ENCODE results near the gene SIGLEC1.

SIGLEC1 gene

GRCh38 chr20:3712279-3712873, at the start of gene SIGLEC1:
Gene SIGLEC1 (minus strand): TSS chr20:3712600. CDS start chr20:3707128, 5,472 bp downstream.
- DNase-seq (ENCODE audit: low read depth), result no peak

DNA sequence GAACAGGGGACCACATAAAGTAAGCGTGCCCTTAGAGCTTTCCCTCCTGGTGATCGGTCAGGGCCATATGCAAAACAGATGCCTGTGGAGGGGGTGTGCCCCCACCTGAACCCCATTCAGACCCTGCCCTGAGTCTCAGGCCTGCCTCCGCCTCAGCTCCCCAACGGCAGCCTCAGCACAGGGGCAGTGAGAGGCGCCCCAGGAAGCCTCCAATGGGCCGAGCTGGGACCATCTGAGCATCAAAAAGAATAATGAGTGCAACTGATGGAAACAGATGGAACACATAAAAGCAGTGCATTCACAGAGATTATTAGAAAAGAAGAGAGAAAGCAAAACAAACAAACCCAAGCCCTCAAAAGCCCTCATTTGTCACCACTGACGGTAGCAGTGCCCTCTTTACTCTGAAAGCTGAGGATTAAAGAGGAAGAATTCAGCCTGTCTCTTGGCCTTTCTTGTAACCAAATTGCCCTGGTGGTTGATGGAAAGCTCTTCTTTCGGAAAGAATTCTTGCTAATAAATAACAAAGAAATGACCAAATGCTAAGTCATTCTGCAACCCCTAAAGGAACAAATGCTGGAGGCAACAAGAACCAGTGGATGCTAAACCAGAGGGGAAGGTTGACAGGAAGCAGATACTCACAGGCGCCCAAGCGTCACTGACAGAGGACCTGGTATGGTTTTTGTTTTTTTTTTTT, 48.4 kb upstream of the SIGLEC1 start:
- no peak for DNase-seq (ENCODE audit: low read depth)

DNA sequence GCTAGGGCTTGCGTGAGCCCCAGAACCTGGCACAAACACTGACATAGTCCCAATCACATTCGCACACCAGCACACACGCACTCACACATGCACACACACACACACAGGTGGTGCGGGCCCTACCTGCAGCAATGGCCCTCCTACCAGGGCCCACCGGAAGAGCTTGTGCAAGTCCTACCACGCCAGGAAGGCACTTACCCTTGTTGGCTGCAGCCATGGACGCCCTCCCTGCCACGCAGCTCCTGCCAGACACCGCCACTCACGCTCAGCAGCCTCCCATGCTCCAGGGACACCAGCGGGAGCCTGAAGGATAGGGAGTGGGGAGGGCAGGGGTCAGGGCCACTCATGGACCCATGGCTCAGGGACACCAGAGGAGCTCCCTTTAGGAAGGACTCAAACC, 47.5 kb upstream of the SIGLEC1 start:
- no peak for DNase-seq (ENCODE audit: low read depth)

DNA sequence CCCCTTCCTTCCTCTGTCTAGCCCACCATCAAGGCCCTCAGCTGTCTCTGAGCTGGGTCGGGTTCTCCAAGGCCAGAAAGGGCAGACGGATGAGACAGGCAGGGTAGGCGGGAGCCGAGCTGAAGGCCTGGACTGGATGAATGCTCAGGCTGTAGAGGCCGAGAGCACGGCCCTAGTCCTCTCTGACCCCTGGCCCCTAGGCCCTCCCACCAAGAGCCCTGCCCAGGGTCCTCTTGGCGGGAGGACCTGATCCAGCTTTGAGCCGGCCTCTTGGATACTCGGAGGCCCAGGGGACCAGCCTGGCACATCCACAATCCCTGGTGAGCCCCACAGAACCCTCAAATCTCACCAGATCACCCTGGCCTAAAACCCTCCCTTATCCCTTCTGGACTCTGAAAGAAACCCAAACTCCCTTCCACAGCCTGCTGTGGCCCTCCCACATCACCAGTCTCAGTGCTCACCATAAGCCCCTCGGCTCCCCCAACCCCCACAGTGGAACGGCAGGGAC, 47.0 kb upstream of the SIGLEC1 start:
- DNase-seq (ENCODE audit: low read depth), result no peak

GRCh38 chr20:3758566-3758965, 46.2 kb upstream of the SIGLEC1 start:
- no peak for DNase-seq (ENCODE audit: low read depth)

- DNase-seq (ENCODE audit: low read depth), result no peak
Measured at GRCh38 chr20:3757268-3757667, 44.9 kb upstream of the SIGLEC1 start.

DNA sequence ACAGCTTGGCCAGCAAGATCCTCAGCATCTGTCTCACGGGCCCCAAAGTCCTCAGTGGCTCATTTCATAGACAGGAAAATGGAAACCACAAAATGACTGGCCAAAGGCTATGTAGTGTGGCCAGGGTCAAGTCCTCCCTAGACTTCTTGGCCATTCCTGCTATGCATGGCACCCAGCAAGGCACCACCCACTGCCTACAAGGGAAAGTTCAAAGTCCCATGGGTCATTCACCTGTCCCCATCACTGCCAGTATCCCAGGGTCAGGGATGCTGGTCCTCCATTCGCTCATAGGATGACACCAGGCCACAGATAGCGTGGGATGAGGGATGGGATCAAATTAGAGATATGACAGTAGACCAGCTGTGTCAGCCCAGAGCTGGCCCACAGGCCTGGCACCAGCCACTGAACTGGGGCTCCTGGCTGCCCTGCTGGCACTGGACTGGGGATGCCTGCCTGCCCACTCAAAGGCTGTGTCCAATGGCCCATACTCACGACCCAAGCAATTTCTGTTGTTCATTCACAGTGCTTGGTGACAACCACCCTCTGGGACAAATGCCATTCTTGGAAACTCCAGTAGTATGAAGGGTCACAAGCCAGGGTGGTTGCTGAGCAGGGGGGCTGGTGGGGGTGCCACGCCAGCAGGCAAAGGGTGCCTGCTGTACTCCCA, 43.5 kb upstream of the SIGLEC1 start:
- no peak for DNase-seq (ENCODE audit: low read depth)

- no peak for DNase-seq (ENCODE audit: low read depth)
Measured at GRCh38 chr20:3755269-3755668, 42.9 kb upstream of the SIGLEC1 start.

DNA sequence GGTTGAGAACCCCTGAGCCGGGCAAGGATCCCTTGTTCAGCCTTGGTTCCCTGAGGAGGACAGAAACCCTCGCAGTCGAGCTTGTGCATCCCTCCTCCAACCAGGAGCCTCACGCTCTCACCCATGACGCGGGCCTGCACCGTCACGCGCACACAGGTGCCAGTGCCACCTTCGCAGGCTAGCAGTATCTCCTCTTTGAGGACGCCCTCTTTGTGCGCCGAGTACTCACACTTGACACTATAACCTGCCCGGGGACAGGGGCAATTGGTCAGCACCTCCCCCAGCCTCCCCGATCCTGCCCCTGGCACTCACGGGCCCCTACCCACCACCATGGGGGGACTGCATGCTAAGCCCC, 41.9 kb upstream of the SIGLEC1 start:
- no peak for DNase-seq (ENCODE audit: low read depth)

DNA sequence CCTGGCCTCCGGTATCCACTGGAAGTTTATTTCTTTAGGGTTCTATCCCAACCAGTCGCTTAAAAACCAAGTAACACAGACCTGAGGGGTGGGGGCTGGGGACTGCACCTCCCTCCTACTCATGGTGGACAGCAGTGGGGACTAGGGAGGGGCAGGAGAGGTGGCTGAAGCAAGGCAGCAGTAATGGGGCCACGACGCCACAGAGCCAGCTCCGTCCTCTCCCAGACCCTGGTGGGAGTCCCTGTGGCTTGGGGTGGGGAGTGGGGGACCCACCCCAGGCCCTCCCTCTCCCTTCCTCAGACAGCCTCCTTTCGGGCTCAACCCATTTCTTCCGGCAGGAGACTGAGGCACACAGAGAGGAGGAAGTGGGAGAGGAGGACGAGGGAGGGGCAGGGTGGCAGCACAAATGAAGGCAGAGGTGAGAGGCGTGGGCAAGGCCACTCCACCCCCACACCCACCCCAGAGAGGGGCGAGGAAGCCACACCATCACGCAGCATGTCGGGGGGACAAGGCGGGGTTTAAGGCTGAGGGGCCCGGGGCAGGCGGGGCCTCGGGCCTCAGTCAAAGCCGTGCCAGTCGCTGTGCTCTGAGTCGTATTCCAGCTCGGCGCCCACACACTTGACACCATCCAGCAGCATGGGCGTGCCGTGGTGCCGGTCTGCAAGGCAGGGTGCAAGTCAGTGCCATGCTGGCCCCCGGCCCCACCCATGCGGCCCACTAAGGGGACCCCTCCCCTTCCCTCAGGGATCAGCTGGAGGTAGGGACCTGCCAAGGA, 41.3 kb upstream of the SIGLEC1 start:
- DNase-seq (ENCODE audit: low read depth), result no peak

GRCh38 chr20:3753098-3753497, 40.7 kb upstream of the SIGLEC1 start:
- DNase-seq (ENCODE audit: low read depth), result peak; percentile 36

GRCh38 chr20:3752386-3752759, 40.0 kb upstream of the SIGLEC1 start:
- DNase-seq (ENCODE audit: low read depth), result no peak

- DNase-seq (ENCODE audit: low read depth), result peak; percentile 58
Measured at GRCh38 chr20:3751675-3752385, 39.4 kb upstream of the SIGLEC1 start.

- DNase-seq (ENCODE audit: low read depth), result no peak
Measured at GRCh38 chr20:3751305-3751674, 38.9 kb upstream of the SIGLEC1 start.

DNA sequence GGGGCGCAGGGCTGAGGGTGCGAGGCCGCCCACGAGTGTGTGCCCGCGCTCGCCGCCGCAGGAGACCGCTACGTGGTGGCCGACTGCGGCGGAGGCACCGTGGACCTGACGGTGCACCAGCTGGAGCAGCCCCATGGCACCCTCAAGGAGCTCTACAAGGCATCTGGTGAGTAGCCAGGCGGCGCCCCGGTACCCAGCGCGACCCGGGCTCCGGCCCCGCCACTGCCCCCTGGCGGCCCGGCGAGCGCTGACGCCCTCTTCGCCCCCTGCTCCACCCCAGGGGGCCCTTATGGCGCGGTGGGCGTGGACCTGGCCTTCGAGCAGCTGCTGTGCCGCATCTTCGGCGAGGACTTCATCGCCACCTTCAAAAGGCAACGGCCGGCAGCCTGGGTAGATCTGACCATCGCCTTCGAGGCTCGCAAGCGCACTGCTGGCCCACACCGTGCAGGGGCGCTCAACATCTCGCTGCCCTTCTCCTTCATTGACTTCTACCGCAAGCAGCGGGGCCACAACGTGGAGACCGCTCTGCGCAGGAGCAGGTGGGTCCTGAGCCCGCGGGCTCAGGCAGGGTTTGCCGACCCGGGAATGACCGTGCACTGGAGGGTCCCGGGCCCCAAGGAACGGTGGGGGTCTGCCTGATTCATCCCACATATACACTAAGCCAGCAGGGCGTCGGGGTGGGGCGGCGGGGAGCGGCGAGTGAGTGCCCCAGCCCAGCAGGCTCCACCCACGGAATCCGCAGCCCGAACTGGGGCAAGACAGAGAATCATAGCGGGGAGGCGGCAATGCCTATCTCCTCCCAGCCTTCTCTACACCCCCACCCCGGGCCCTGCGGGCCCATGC, 37.5 kb upstream of the SIGLEC1 start:
- peak; percentile 55 for DNase-seq (ENCODE audit: low read depth)

- DNase-seq (ENCODE audit: low read depth), result no peak
Measured at GRCh38 chr20:3749087-3749688, 36.8 kb upstream of the SIGLEC1 start.

- DNase-seq (ENCODE audit: low read depth), result no peak
Measured at GRCh38 chr20:3748073-3748472, 35.7 kb upstream of the SIGLEC1 start.

- no peak for DNase-seq (ENCODE audit: low read depth)
Measured at GRCh38 chr20:3747471-3747870, 35.1 kb upstream of the SIGLEC1 start.

DNA sequence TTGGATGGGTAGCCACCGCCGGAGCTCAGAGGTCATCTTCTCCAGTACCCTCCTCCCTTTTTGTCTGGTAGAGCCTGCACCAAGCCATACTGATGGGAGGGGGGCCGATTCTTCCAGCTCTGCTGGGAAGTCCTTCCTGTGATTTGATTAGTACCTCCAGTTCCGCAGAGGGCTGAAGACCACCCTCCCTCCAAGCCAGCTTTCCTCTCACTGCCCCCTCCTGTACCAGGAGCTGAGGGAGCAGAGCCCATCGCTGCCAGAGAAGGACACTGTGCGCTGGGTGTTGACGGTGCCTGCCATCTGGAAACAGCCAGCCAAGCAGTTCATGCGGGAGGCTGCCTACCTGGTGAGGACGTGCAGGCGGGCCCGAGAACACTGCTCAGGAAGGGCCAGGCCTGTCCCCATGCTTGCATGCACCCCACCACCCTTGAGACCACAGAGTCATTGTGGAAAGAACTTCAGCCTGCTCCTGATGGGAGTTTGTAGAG, 33.3 kb upstream of the SIGLEC1 start:
- DNase-seq (ENCODE audit: low read depth), result no peak

Data from activated T-cell treated with anti-CD3 and anti-CD28 coated beads for 48 hours (primary cell).